H9 (cell line): Measurements from ENCODE around the gene CYFIP1. TPM values are rescaled to one million over a fixed set of nuclear protein-coding genes. Genes with fewer than 3 reads are reported as not detected.

ENCODE experiments used
- DNase-seq: peaks from one replicate; pipeline ENCODE4 v3.0.0-alpha.2; 2017
- H2AFZ ChIP-seq: one replicate; pipeline ENCODE4 v1.6.1; 2013; ENCODE audit warnings: mild to moderate bottlenecking, low read length, control low read depth, moderate library complexity
- H2AK5ac ChIP-seq: 2 replicates; pipeline ENCODE4 v1.6.1; 2013; ENCODE audit warnings: low read length, control low read depth, mixed read lengths; ENCODE audit not compliant: insufficient read length
- H2BK120ac ChIP-seq: one replicate; pipeline ENCODE4 v1.6.1; 2013; ENCODE audit warnings: low read depth, mild to moderate bottlenecking, low read length, control low read depth, inconsistent platforms; ENCODE audit not compliant: poor library complexity, severe bottlenecking
- H2BK12ac ChIP-seq: 2 replicates; pipeline ENCODE4 v1.6.1; 2013; ENCODE audit warnings: low read length, control low read depth, mixed read lengths, low read depth; ENCODE audit not compliant: insufficient read length
- H2BK15ac ChIP-seq: 2 replicates; pipeline ENCODE4 v1.6.1; 2013; ENCODE audit warnings: low read depth, low read length, control low read depth
- H2BK20ac ChIP-seq: one replicate; pipeline ENCODE4 v1.6.1; 2013; ENCODE audit warnings: low read depth, mild to moderate bottlenecking, low read length, control low read depth, inconsistent platforms; ENCODE audit not compliant: poor library complexity, severe bottlenecking
- H2BK5ac ChIP-seq: 2 replicates; pipeline ENCODE4 v1.6.1; 2013; ENCODE audit warnings: low read length, control low read depth, mixed read lengths; ENCODE audit not compliant: insufficient read length
- H3K14ac ChIP-seq: 2 replicates; pipeline ENCODE4 v1.6.1; 2013; ENCODE audit warnings: low read length, control low read depth; ENCODE audit not compliant: insufficient read depth
- H3K18ac ChIP-seq: 2 replicates; pipeline ENCODE4 v1.6.1; 2013; ENCODE audit warnings: low read depth, mild to moderate bottlenecking, mixed read lengths, low read length, control low read depth; ENCODE audit not compliant: insufficient read length
- H3K23ac ChIP-seq: 2 replicates; pipeline ENCODE4 v1.6.1; 2013; ENCODE audit warnings: low read length, control low read depth, mixed read lengths, low read depth; ENCODE audit not compliant: insufficient read length
- H3K23me2 ChIP-seq: 2 replicates; pipeline ENCODE4 v1.6.1; 2013; ENCODE audit warnings: low read depth, mild to moderate bottlenecking, mixed read lengths, low read length, control low read depth; ENCODE audit not compliant: insufficient read length, poor library complexity, severe bottlenecking
- H3K27ac ChIP-seq: 2 replicates; pipeline ENCODE4 v1.5.1; 2013; ENCODE audit warnings: low read length, control low read depth, mixed read lengths, low read depth; ENCODE audit not compliant: insufficient read length
- H3K27me3 ChIP-seq: 2 replicates; pipeline ENCODE4 v1.6.1; 2013; ENCODE audit warnings: low read length, control low read depth, inconsistent platforms; ENCODE audit not compliant: insufficient read depth
- H3K4ac ChIP-seq: 2 replicates; pipeline ENCODE4 v1.6.1; 2013; ENCODE audit warnings: low read depth, mild to moderate bottlenecking, control low read depth, inconsistent platforms, low read length, moderate library complexity
- H3K4me1 ChIP-seq: 2 replicates; pipeline ENCODE4 v1.6.1; 2013; ENCODE audit warnings: low read length, control low read depth, inconsistent platforms; ENCODE audit not compliant: insufficient read depth
- H3K4me2 ChIP-seq: 2 replicates; pipeline ENCODE4 v1.6.1; 2013; ENCODE audit warnings: low read length, control low read depth, mixed read lengths; ENCODE audit not compliant: insufficient read length, insufficient read depth
- H3K56ac ChIP-seq: 2 replicates; pipeline ENCODE4 v1.6.1; 2013; ENCODE audit warnings: low read depth, mild to moderate bottlenecking, mixed read lengths, low read length, control low read depth; ENCODE audit not compliant: insufficient read length
- H3K79me1 ChIP-seq: 2 replicates; pipeline ENCODE4 v1.6.1; 2013; ENCODE audit warnings: low read depth, mild to moderate bottlenecking, moderate library complexity, low read length, control low read depth, inconsistent platforms; ENCODE audit not compliant: insufficient read depth, poor library complexity, severe bottlenecking
- H3K79me2 ChIP-seq: 2 replicates; pipeline ENCODE4 v1.6.1; 2013; ENCODE audit warnings: low read length, control low read depth, inconsistent platforms; ENCODE audit not compliant: insufficient read depth
- H3K9ac ChIP-seq: 2 replicates; pipeline ENCODE4 v1.6.1; 2013; ENCODE audit warnings: low read length, control low read depth, mixed read lengths; ENCODE audit not compliant: insufficient read length; ENCODE audit errors: extremely low read depth
- H3K9me3 ChIP-seq: one replicate; pipeline ENCODE4 v1.6.1; 2013; ENCODE audit warnings: low read depth, low read length, inconsistent platforms; ENCODE audit not compliant: control insufficient read depth
- H3T11ph ChIP-seq: one replicate; pipeline ENCODE4 v1.6.1; 2013; ENCODE audit warnings: mild to moderate bottlenecking, low read length, control low read depth, inconsistent platforms
- H4K20me1 ChIP-seq: one replicate; pipeline ENCODE4 v1.6.1; 2013; ENCODE audit not compliant: control insufficient read depth, insufficient read length, insufficient read depth
- H4K5ac ChIP-seq: 2 replicates; pipeline ENCODE4 v1.6.1; 2013; ENCODE audit warnings: low read depth, mild to moderate bottlenecking, mixed read lengths, low read length, control low read depth; ENCODE audit not compliant: insufficient read length
- H4K8ac ChIP-seq: replicated peaks from 2 replicates; pipeline ENCODE4 v1.6.1; 2013; ENCODE audit warnings: low read length, control low read depth, mixed read lengths, low read depth; ENCODE audit not compliant: insufficient read length
- H4K91ac ChIP-seq: 2 replicates; pipeline ENCODE4 v1.6.1; 2013; ENCODE audit warnings: low read depth, mild to moderate bottlenecking, moderate library complexity, mixed read lengths, low read length, control low read depth; ENCODE audit not compliant: insufficient read length
- H3K27ac Mint-ChIP-seq, 3 experiments: 2 replicates in 2 of 3; 3 replicates in 1 of 3; pipeline ENCODE4 v1.8.0; 2020 to 2021; ENCODE audit warnings: mixed read lengths in 3 of 3, mild to moderate bottlenecking in 1 of 3, moderate library complexity in 1 of 3
- H3K27me3 Mint-ChIP-seq: 2 replicates; pipeline ENCODE4 v1.8.0; 2021; ENCODE audit warnings: low read depth, mild to moderate bottlenecking, moderate library complexity, mixed read lengths
- H3K36me3 Mint-ChIP-seq, 3 experiments: 2 replicates in 2 of 3; 3 replicates in 1 of 3; pipeline ENCODE4 v1.8.0; 2020 to 2021; ENCODE audit warnings: low read depth in 3 of 3, mixed read lengths in 3 of 3; ENCODE audit not compliant: insufficient read depth in 1 of 3
- H3K4me1 Mint-ChIP-seq, 2 experiments: 2 replicates each; pipeline ENCODE4 v1.8.0; 2020; ENCODE audit warnings: mixed read lengths in 2 of 2
- H3K4me3 Mint-ChIP-seq, 2 experiments: 2 replicates in 1 of 2; 3 replicates in 1 of 2; pipeline ENCODE4 v1.8.0; 2020 to 2021; ENCODE audit warnings: mild to moderate bottlenecking in 2 of 2, mixed read lengths in 2 of 2, moderate library complexity in 1 of 2
- H3K9me3 Mint-ChIP-seq, 2 experiments: 2 replicates in 1 of 2; 3 replicates in 1 of 2; pipeline ENCODE4 v1.8.0; 2020; ENCODE audit warnings: mild to moderate bottlenecking in 2 of 2, mixed read lengths in 2 of 2, moderate library complexity in 1 of 2
- WGBS: extraction: QIAGEN DNeasy Blood & Tissue Kit; methylation state at CpG from one replicate; pipeline ENCODE4 v1.1.7; 2013; ENCODE audit warnings: missing lambda C conversion rate, low lambda C conversion rate, mixed read lengths; ENCODE audit not compliant: insufficient read length; ENCODE audit errors: extremely low coverage; 5-methylcytosine and 5-hydroxymethylcytosine counted together
- total RNA-seq: library from RNA; stranded (reverse); gene quantifications from 2 replicates; pipeline ENCODE4 v1.2.1, GENCODE V29; 2021
- TF ChIP-seq, protein P1 (sequence below): fragments of 200-600 bp; sonication (generic); conservative IDR thresholded peaks from 3 replicates; pipeline ENCODE4 v1.8.0; 2021; ENCODE audit warnings: antibody characterized with exemption, mild to moderate bottlenecking

The CYFIP1 gene
- total RNA-seq, 1 experiment from 2014 or later = 71.2 TPM

DNA sequence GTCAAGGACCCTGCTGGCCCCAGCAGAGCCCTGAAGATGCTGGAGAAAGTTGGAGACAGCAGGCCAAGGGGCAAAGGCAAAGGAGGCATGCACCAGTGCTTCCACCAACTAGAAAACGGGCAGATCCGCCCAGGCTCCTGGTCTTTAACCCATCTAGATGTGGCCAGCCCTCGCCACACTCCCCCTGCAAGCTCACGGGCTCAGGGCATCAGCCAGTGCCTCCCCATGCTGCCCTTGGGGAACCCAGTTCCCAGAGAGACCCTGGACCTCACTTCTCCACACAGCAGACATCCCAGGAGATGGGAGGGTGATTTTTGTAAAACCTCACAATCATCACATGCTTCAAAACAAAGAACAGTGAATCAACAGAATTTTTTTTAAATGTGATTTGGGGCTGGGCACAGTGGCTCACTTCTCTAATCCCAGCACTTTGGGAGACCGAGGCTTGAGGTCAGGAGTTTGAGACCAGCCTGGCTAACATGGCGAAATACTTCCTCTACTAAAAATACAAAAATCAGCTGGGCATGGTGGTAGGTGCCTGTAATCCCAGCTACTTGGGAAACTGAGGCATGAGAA lies 24.5 kb downstream of the CYFIP1 start:
- Mint-ChIP-seq H3K27me3 (peaks cover 75% of the 10 kb centered on the region), H3K4me3 (no peak overlapping the region), H3K4me1 (peaks cover 19 to 30% of the 10 kb centered on the region in 2 experiments), H3K36me3 (peaks cover 0 to 2% (median 0%) of the 10 kb centered on the region in 3 experiments; a peak in 2 of 7 replicates), H3K9me3 (peaks cover 0 to 3% of the 10 kb centered on the region in 2 experiments; a peak in 1 of 5 replicates), H3K27ac (no peak overlapping the region)
- no peak overlapping the region for H2BK20ac ChIP-seq
- H2BK15ac ChIP-seq = no peak overlapping the region
- H4K20me1 ChIP-seq = no peaks in the 10 kb centered on the region
- no peak overlapping the region for H3K4ac ChIP-seq
- H3K56ac ChIP-seq = no peak overlapping the region
- no peak overlapping the region for H2BK120ac ChIP-seq
- H4K91ac ChIP-seq = no peak overlapping the region
- H3K27me3 ChIP-seq = peaks cover 6% of the 10 kb centered on the region; the same call in 1 of the 2 replicates
- H3K79me1 ChIP-seq = no peaks in the 10 kb centered on the region
- H3K9ac ChIP-seq = no peak overlapping the region
- H3K27ac ChIP-seq = no peak overlapping the region
- no CpG with 5 or more reads among the region's 6 CpGs for WGBS
- DNase-seq = no peak
- H3K14ac ChIP-seq = no peak overlapping the region
- TF ChIP-seq, protein P1, sequence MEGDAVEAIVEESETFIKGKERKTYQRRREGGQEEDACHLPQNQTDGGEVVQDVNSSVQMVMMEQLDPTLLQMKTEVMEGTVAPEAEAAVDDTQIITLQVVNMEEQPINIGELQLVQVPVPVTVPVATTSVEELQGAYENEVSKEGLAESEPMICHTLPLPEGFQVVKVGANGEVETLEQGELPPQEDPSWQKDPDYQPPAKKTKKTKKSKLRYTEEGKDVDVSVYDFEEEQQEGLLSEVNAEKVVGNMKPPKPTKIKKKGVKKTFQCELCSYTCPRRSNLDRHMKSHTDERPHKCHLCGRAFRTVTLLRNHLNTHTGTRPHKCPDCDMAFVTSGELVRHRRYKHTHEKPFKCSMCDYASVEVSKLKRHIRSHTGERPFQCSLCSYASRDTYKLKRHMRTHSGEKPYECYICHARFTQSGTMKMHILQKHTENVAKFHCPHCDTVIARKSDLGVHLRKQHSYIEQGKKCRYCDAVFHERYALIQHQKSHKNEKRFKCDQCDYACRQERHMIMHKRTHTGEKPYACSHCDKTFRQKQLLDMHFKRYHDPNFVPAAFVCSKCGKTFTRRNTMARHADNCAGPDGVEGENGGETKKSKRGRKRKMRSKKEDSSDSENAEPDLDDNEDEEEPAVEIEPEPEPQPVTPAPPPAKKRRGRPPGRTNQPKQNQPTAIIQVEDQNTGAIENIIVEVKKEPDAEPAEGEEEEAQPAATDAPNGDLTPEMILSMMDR = no peak
- H2AK5ac ChIP-seq = no peak overlapping the region
- no peaks in the 10 kb centered on the region for H3K9me3 ChIP-seq
- no peak overlapping the region for H4K8ac ChIP-seq
- H4K5ac ChIP-seq = no peak overlapping the region
- H2BK5ac ChIP-seq = no peak overlapping the region
- no peak overlapping the region for H3K23ac ChIP-seq
- H3K18ac ChIP-seq = no peak overlapping the region
- no peak overlapping the region for H3K4me2 ChIP-seq
- no peak overlapping the region for H2AFZ ChIP-seq
- no peaks in the 10 kb centered on the region for H3K23me2 ChIP-seq
- no peak overlapping the region for H2BK12ac ChIP-seq
- H3K79me2 ChIP-seq = no peaks in the 10 kb centered on the region; the same call in 1 of the 2 replicates
- H3K4me1 ChIP-seq = no peaks in the 10 kb centered on the region; the same call in 1 of the 2 replicates
- H3T11ph ChIP-seq = no peak overlapping the region
